ENCODE measurements around the gene DEFB125. TPM values are rescaled to one million over a fixed set of nuclear protein-coding genes. Genes with fewer than 3 reads are reported as not detected.

The DEFB125 gene
- total and polyA plus RNA-seq, 2 experiments from 2014 or later: not detected

- no peaks in the 10 kb centered on the region for H4K20me1 ChIP-seq (replicated peaks; ENCODE audit: insufficient read depth)
- no peaks in the 10 kb centered on the region for H3K27me3 ChIP-seq (ENCODE audit: insufficient read depth)
- H3K9me3 Mint-ChIP-seq: no peaks in the 10 kb centered on the region
- no peak overlapping the region for H3K27ac ChIP-seq (ENCODE audit: low read depth)
- H3K27me3 Mint-ChIP-seq (ENCODE audit: insufficient read depth, low read depth, poor library complexity): no peaks in the 10 kb centered on the region
- no peaks in the 10 kb centered on the region for H3K4me1 ChIP-seq (ENCODE audit: insufficient read depth)
- DNase-seq (ENCODE audit: low spot score) (no peak), ATAC-seq (no peak)
- no peaks in the 10 kb centered on the region for H3K4me1 Mint-ChIP-seq
- no peak overlapping the region for H3K4me3 Mint-ChIP-seq
- H3K4me3 ChIP-seq: no peak overlapping the region
- H3K36me3 Mint-ChIP-seq (ENCODE audit: low read depth): no peaks in the 10 kb centered on the region
- no peak overlapping the region for H3K27ac Mint-ChIP-seq
- no peaks in the 10 kb centered on the region for H3F3A ChIP-seq (replicated peaks; ENCODE audit: low read depth)
- no peak for TF ChIP-seq NANOG (IDR thresholded peaks at IDR 0.05; ENCODE audit: borderline replicate concordance)
- no peak for TF ChIP-seq POLR2AphosphoS5 (IDR thresholded peaks at IDR 0.05; ENCODE audit: low read depth)
- no peak for TF ChIP-seq CREB1 (CRISPR knock-in tag; IDR thresholded peaks at IDR 0.05; ENCODE audit: low read depth)
- H3K79me2 ChIP-seq (replicated peaks; ENCODE audit: insufficient read depth): no peaks in the 10 kb centered on the region
- no peaks in the 10 kb centered on the region; the same call in 1 of the 2 replicates for H3K36me3 ChIP-seq (ENCODE audit: insufficient read depth)
- H3K4me2 ChIP-seq: no peak overlapping the region
- H2AFZ ChIP-seq: no peak overlapping the region
- H3K9me2 ChIP-seq (ENCODE audit: insufficient read depth): no peaks in the 10 kb centered on the region
Observed at GRCh38 chr20:60035-60918, 27.2 kb upstream of the DEFB125 start.

DNA sequence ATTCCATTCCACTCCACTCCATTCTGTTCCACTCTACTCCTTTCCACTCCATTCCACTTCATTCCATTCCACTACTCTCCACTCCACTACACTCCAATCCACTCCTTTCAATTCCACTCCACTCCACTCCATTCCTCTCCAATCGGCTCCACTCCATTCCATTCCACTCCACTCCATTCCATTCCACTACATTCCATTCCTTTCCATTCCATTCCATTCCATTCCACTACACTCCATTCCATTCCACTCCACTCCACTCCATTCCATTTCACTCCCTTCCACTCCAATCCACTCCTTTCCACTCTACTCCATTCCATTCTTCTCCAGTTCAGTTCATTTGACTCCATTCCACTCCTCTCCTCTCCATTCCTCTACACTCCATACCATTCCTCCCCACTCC, 26.2 kb upstream of the DEFB125 start:
- Mint-ChIP-seq H3K27me3 (ENCODE audit: insufficient read depth, low read depth, poor library complexity) (no peaks in the 10 kb centered on the region), H3K4me1 (no peaks in the 10 kb centered on the region), H3K36me3 (ENCODE audit: low read depth) (no peaks in the 10 kb centered on the region), H3K27ac (no peak overlapping the region), H3K4me3 (no peak overlapping the region), H3K9me3 (no peaks in the 10 kb centered on the region)
- Histone ChIP-seq H3K27ac (ENCODE audit: low read depth) (no peak overlapping the region), H3F3A (replicated peaks; ENCODE audit: low read depth) (no peaks in the 10 kb centered on the region), H3K79me2 (replicated peaks; ENCODE audit: insufficient read depth) (no peaks in the 10 kb centered on the region), H3K36me3 (ENCODE audit: insufficient read depth) (no peaks in the 10 kb centered on the region; the same call in 1 of the 2 replicates), H2AFZ (no peak overlapping the region), H3K4me2 (no peak overlapping the region), H3K4me3 (no peak overlapping the region), H4K20me1 (replicated peaks; ENCODE audit: insufficient read depth) (no peaks in the 10 kb centered on the region), H3K9me2 (ENCODE audit: insufficient read depth) (no peaks in the 10 kb centered on the region), H3K4me1 (ENCODE audit: insufficient read depth) (no peaks in the 10 kb centered on the region), H3K27me3 (ENCODE audit: insufficient read depth) (no peaks in the 10 kb centered on the region)
- DNase-seq (ENCODE audit: low spot score) (no peak), ATAC-seq (no peak)
- TF ChIP-seq ZNF462 (CRISPR knock-in tag; IDR thresholded peaks at IDR 0.05) (no peak), EZH2phosphoT487 (IDR thresholded peaks at IDR 0.05; ENCODE audit: unreplicated experiment) (no peak), ZNF331 (CRISPR knock-in tag; IDR thresholded peaks at IDR 0.05; ENCODE audit: low read depth) (no peak), JUNB (IDR thresholded peaks at IDR 0.05; ENCODE audit: unreplicated experiment) (no peak), POLR2AphosphoS5 (IDR thresholded peaks at IDR 0.05; ENCODE audit: low read depth) (no peak), CREB1 (CRISPR knock-in tag; IDR thresholded peaks at IDR 0.05; ENCODE audit: low read depth) (no peak)
